Measurements from ENCODE around the gene CCDC9B.

Gene CCDC9B

DNA sequence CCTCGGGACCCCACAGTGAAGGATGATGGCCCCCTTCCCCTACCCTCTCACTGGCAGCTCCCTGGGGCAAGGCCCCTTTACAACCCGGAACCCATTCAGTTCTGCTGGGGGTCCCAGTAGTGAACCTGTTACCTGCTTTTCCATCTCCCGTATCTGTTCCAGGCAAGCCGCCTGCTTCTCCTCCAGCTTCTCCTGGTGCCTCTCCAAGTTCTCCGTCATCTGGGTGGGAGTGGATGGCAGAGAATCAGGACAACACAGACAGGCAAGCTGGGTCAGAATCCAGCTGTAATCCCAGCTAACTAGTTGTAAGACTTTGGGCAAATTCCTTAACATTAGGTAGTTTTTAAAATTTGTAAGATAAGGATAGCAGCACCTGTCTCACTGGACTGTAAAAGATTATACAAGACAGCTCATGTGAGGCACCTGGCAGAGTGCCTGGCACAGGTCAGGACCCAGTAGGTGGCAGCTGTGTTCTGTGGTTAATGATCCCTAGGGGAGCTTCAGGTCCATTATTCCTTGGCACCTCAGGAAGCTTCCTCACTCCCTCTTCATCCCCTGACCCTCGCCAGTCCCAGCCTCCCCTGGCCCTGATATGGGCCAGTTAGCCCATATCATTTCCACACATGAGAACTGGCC lies 51.5 kb downstream of the CCDC9B start:
- no peak for DNase-seq

DNA sequence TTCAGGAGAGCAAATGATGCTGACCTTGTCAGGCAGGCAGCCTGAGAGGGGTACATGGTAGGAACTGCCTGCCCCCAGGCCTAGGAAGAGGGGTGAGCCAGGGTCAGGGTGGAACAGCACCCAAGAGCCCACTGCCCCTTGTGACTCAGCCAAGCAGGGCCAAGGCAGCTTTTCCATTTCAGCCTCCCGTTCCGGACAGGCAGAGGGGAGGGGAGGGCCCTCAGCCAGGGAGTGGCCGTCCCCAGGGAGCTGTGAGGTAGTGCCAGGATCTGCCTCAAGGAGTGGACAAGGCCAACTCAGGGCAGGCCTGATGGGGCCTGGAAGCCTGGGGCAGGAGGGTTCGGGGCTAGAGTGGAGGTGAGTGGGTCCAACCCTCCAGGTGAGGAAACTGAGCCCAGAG lies 52.8 kb downstream of the CCDC9B start:
- peak; percentile 26 for DNase-seq

DNA sequence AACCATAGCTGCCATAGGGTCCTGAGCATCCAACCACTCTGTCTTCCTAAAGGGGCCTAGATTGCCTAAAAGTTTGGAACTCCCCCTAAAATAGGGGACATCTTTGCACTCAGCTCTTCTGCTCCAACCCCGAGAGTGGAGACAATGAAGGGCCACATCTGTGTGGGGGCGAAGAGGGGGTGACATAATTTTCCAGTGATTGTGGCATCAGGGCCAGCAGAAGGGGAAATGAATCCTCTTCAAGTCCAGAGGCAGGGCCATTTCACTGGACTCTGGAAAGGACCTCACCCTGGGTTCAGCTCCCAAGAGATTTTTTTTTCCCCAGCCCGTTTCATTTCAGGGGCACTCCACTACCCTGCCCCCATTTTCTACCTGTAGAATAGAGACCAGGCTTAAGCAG lies 53.2 kb downstream of the CCDC9B start:
- no peak for DNase-seq

DNA sequence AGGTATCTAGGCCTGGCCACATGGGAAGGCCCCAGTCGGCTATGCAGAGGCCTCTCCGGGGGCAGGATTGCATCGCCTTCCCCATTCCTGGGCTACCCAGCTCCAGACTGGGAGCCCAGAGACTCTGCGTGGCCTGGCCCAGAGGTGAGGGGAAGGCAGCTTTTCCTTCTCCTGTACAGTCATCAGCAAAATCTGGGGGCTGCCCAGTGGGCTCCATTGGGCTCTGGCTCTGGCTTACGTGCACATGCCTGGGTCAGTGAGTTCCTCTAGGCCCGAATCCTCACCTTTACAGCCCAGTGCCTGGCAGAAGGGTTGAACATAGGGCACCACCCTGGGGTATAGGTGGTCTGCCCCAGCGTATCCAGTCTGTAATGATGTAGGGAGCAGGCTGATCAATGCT lies 53.9 kb downstream of the CCDC9B start:
- DNase-seq, result no peak

DNA sequence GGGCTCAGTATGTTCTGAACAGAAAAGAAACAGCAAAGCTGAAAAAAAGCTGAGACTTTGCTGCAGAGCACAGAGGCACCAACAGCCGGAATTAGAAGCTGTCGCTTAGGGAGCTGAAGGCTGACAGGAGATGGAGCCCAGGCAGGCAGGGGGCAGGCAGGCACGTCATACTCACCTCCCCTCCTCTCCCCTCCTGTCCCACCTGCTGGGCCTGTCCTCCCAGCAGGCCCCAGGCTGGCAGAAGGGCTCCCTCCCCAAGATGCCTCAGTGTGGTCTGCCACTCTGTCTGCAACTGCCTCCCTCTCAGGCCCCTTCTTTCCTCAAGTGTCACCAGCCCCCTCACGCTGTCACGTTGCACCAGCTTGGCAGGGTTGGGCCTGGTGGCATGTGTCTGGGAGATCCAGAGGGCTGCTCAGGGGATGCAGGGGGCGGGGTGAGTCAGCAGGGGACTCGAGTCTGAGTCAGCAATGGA lies 54.6 kb downstream of the CCDC9B start:
- no peak for DNase-seq

DNA sequence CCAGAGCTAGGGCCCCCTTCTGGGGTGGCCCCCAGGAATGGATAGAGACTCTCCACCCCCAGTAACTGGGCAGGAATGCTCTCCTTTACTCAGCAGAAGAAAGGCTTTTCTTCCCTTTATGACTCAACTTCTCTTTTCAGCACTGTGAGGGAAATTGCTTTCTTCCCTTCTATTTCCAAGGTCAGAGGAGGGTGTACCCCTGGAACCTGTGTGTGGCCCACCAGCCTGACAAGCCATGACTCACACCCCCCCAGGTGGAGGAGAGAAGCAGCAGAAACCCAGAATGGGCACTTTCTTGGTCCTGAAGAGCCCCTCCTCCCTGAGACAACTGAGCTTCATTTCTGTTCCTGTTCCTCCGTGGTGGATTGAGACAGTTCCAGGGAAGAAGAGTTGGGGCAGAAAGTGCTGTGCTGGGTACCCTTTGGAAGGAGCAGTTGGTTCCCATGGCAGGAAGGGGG lies 55.2 kb downstream of the CCDC9B start:
- peak; percentile 9 for DNase-seq

DNA sequence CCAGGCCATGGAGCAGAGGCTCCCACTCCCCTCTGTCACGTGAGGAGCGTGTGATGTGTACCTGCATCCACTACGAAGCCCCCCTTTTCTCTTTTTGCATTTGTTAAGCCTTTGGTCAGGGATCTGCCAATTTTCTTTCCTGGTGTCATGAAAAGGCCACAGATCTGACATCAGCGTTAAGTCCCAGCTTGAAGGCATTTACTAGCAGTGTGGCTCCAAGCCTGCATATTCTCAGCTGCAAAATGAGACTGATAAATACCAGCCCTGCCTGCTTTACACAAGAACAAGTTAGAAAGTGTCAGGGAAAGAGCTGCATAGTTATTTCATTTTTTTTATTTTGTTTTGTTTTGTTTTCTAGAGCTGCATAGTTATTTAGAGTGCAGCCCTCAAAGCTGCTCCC lies 55.6 kb downstream of the CCDC9B start:
- peak; percentile 16 for DNase-seq

DNA sequence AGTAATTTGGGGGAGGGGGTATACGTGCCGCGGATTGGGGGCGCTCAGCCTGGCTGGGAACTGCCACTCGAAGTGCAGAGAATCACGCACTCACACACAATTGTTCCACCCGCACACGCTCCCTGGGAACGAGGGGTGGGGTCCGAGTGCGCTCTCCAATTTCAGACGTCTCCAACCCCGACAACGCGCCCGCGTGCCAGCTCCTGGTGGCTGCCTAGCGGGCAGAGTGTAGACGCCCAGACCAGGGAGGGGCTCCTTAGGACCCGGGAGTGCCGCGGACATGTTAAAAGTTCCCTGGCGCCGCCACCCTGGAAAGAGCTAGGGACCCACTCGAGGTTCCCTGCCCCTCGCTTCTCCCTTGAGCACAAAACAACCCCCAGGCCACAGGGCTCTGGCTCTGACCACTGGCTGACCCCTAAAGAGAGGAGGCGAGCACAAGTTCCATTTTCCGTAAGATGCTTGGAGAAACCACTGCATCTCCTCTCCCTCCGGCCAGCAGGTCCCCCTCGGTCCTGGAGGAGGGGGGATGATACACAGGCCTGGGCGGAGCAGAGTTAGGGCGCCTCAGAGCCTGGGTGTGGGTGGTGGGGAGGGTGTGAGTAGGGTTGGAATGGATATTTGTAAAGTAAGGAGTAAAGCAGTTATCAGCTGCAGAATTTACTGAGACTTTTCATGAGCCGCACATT lies 57.0 kb downstream of the CCDC9B start:
- no peak for DNase-seq

DNA sequence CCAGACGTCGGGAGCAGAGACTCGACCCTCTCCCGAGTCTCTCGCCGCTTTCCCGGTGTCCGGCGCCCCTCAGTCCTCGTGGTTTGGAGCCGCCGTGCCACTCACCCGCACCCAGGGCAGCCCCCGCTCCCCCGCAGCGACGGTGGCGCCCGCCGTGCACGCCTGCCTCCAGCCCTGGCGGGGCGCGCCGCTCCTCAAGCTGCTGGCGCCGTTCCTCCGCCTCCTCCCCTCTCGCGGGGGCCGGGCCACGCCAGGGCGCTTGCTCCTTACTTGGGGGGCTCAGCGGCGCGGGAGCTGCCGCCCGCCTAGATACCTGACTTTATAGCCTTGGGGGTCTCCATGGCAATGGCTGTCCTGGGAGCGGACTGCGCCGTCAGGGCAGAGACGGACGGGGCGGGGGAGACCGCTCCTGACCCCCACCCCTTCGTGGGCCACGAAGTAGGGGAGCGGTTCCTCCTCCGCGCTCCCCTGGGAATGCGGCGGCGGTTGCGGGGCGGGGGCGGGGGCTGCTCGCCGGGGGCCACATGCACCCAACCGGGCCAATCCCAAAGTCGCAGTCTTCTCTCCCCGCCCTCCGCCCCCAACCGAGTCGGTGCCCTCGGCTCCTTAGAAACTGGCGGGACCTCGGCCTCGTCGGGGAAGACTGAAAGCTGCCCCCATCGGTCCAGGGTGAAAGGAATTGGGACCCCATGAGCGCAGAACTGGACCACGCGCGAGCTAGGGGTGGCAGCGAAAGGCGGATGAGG lies 57.7 kb downstream of the CCDC9B start, which contains the start of gene ANKRD63:
TSS of gene ANKRD63 (minus strand) at position 196 of the 746 bp plus-strand sequence. CDS start 478 bp downstream, outside the sequence.
- peak; percentile 15 for DNase-seq

DNA sequence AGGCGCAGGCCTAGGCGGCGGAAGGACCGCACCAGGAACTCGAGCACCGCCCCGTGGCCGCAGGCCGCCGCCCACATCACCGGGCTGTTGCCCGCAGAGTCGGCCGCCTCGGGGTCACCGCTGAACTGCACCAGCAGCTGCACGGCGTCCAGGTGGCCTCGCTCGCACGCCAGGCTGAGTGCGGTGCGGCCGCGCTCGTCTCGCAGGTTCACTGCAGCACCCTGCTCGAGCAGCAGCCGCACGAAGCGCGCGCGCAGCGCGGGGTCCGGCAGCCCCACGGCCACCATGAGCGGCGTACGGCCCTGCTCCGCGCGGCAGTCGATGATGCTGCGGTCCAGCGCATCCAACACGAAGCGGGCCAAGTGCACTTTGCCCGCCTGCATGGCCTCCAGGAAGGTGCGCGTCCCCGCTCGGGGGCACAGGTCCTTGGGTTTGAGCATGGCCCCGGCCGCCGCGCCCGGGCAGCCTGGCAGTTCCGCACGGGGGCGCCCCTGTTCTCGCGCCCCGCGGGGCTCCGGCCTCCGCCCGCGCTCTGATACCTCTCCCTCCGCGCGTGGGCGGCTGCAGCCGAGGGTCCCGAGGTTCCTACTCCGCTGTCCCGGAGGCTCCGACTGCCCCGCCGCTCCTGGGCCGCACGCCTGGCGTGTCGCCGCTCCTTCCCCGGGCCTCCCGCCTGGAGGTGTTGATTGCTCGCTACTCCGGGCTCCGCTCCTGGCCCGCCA lies 58.4 kb downstream of the CCDC9B start:
- DNase-seq, result peak; percentile 8

DNA sequence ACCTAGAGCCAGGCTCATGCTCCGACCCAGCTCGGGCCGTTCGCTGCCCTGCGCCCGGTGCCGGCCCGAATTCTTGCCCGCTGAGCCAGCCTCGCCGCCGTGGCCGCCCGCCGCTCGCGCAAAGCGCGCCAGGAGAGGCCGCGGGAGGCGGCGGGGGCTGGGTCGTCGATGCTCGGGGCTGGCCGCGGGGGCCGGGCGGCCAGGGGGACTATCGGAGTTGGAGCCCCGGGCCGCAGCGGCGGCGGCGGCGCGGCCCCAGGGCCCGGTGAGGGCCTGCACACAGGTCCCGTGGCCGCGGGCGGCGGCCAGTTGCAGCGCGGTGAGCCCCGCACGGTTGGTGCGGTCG lies 59.0 kb downstream of the CCDC9B start:
- no peak for DNase-seq

Measured in fibroblast of skin of back (primary cell).